ENCODE measurements around the gene POLH.

Gene POLH

GRCh38 chr6:43608807-43609206 is 32.8 kb downstream of the POLH start:
- no peak for TF ChIP-seq ZFX (IDR thresholded peaks at IDR 0.05)
- TF ChIP-seq CTCF (conservative IDR thresholded peaks at IDR 0.05), result no peak
- H3K27ac ChIP-seq, result no peak overlapping the region

GRCh38 chr6:43609402-43609801 is 33.4 kb downstream of the POLH start:
- H3K27ac ChIP-seq, result no peak overlapping the region
- no peak for TF ChIP-seq CTCF (conservative IDR thresholded peaks at IDR 0.05)
- no peak for TF ChIP-seq ZFX (IDR thresholded peaks at IDR 0.05)

GRCh38 chr6:43610431-43610830 is 34.4 kb downstream of the POLH start:
- TF ChIP-seq CTCF (conservative IDR thresholded peaks at IDR 0.05) (no peak), ZFX (IDR thresholded peaks at IDR 0.05) (no peak)

GRCh38 chr6:43613721-43614395 is 37.9 kb downstream of the POLH start:
- TF ChIP-seq CTCF (conservative IDR thresholded peaks at IDR 0.05) (no peak), ZFX (IDR thresholded peaks at IDR 0.05) (no peak)
- no peak overlapping the region for H3K27ac ChIP-seq

More at GRCh38 chr6:43610431-43610830, 34.4 kb downstream of the POLH start:
- H3K27ac ChIP-seq, result no peak overlapping the region

- TF ChIP-seq CTCF (conservative IDR thresholded peaks at IDR 0.05) (no peak), ZFX (IDR thresholded peaks at IDR 0.05) (no peak)
- H3K27ac ChIP-seq, result no peak overlapping the region
Measured at GRCh38 chr6:43614396-43614730, 38.4 kb downstream of the POLH start.

- H3K27ac ChIP-seq, result no peak overlapping the region
- no peak for TF ChIP-seq ZFX (IDR thresholded peaks at IDR 0.05)
- TF ChIP-seq CTCF (conservative IDR thresholded peaks at IDR 0.05), result no peak
Measured at GRCh38 chr6:43616725-43617472, 40.9 kb downstream of the POLH start.

GRCh38 chr6:43621078-43621835 is 45.3 kb downstream of the POLH start:
- TF ChIP-seq ZFX (IDR thresholded peaks at IDR 0.05), result no peak
- no peak for TF ChIP-seq CTCF (conservative IDR thresholded peaks at IDR 0.05)
- H3K27ac ChIP-seq, result no peak overlapping the region

Data from C4-2B (cell line).